Measurements from ENCODE around the gene RTTN. TPM values are rescaled to one million over a fixed set of nuclear protein-coding genes. Genes with fewer than 3 reads are reported as not detected.
A peak's percentile ranks its signal among the peaks of the same experiment; 100 is the strongest.

Gene RTTN
- polyA plus RNA-seq, 4 donors: 0.89 to 9.0 (median 2.4) TPM

GRCh38 chr18:70195852-70196434 is 9.5 kb downstream of the RTTN start:
- peak; percentile 49 to 55 for DNase-seq

GRCh38 chr18:70195014-70195614 is 10.4 kb downstream of the RTTN start:
- WGBS, 3 donors: 59 to 72% (median 68%) methylated on average over 3 of the region's 3 CpGs
- FAIRE-seq (no peak), DNase-seq (no peak)
- Histone ChIP-seq H3K4me1 (ENCODE audit: control insufficient read depth in 3 of 3, insufficient read depth in 2 of 3, low read depth in 1 of 3, low read length in 2 of 3) (no peaks in the 10 kb centered on the region), H3K4me3 (ENCODE audit: low read depth in 1 of 3, low read length in 3 of 3) (no peak overlapping the region), H3K36me3 (ENCODE audit: control insufficient read depth in 3 of 3, insufficient read depth in 2 of 3, low read depth in 1 of 3, low read length in 3 of 3) (peaks cover 4 to 14% (median 8%) of the 10 kb centered on the region in 3 donors), H3K27ac (ENCODE audit: low read depth in 1 of 3, low read length in 2 of 3) (no peak overlapping the region), H3K9me3 (ENCODE audit: control insufficient read depth in 2 of 2, insufficient read depth in 1 of 2, low read depth in 1 of 2, low read length in 1 of 2) (no peaks in the 10 kb centered on the region), H3K27me3 (ENCODE audit: control insufficient read depth in 3 of 3, insufficient read depth in 3 of 3, low read length in 3 of 3) (no peaks in the 10 kb centered on the region)

More at GRCh38 chr18:70195852-70196434, 9.5 kb downstream of the RTTN start:
- Histone ChIP-seq H3K27ac (ENCODE audit: low read depth in 1 of 3, low read length in 2 of 3) (no peak overlapping the region), H3K27me3 (ENCODE audit: control insufficient read depth in 3 of 3, insufficient read depth in 3 of 3, low read length in 3 of 3) (no peaks in the 10 kb centered on the region), H3K4me1 (ENCODE audit: control insufficient read depth in 3 of 3, insufficient read depth in 2 of 3, low read depth in 1 of 3, low read length in 2 of 3) (no peaks in the 10 kb centered on the region), H3K4me3 (ENCODE audit: low read depth in 1 of 3, low read length in 3 of 3) (no peak overlapping the region), H3K36me3 (ENCODE audit: control insufficient read depth in 3 of 3, insufficient read depth in 2 of 3, low read depth in 1 of 3, low read length in 3 of 3) (peaks cover 4 to 14% (median 8%) of the 10 kb centered on the region in 3 donors), H3K9me3 (ENCODE audit: control insufficient read depth in 2 of 2, insufficient read depth in 1 of 2, low read depth in 1 of 2, low read length in 1 of 2) (no peaks in the 10 kb centered on the region)
- no peak for FAIRE-seq
- WGBS, 3 donors: 58 to 67% (median 63%) methylated on average over 5 of the region's 5 CpGs

- H3K36me3 ChIP-seq (ENCODE audit: control insufficient read depth in 3 of 3, insufficient read depth in 2 of 3, low read depth in 1 of 3, low read length in 3 of 3): peaks cover 4 to 14% (median 8%) of the 10 kb centered on the region in 3 donors
- H3K27ac ChIP-seq (ENCODE audit: low read depth in 1 of 3, low read length in 2 of 3): no peak overlapping the region
- DNase-seq (no peak), FAIRE-seq (no peak)
- 68 to 90% (median 81%) methylated on average over 4 of the region's 4 CpGs for WGBS, 3 donors
- no peaks in the 10 kb centered on the region for H3K4me1 ChIP-seq (ENCODE audit: control insufficient read depth in 3 of 3, insufficient read depth in 2 of 3, low read depth in 1 of 3, low read length in 2 of 3)
- no peak overlapping the region for H3K4me3 ChIP-seq (ENCODE audit: low read depth in 1 of 3, low read length in 3 of 3)
- H3K9me3 ChIP-seq (ENCODE audit: control insufficient read depth in 2 of 2, insufficient read depth in 1 of 2, low read depth in 1 of 2, low read length in 1 of 2): no peaks in the 10 kb centered on the region
- H3K27me3 ChIP-seq (ENCODE audit: control insufficient read depth in 3 of 3, insufficient read depth in 3 of 3, low read length in 3 of 3): no peaks in the 10 kb centered on the region
These were observed 11.1 kb downstream of the RTTN start for GRCh38 chr18:70194227-70194890.

GRCh38 chr18:70190529-70190928 is 15.0 kb downstream of the RTTN start:
- WGBS, 3 donors: 86 to 90% (median 88%) methylated on average over 3 of the region's 3 CpGs
- no peaks in the 10 kb centered on the region for H3K9me3 ChIP-seq (ENCODE audit: control insufficient read depth in 2 of 2, insufficient read depth in 1 of 2, low read depth in 1 of 2, low read length in 1 of 2)
- FAIRE-seq: no peak
- no peaks in the 10 kb centered on the region for H3K27me3 ChIP-seq (ENCODE audit: control insufficient read depth in 3 of 3, insufficient read depth in 3 of 3, low read length in 3 of 3)
- DNase-seq: no peak
- no peak overlapping the region for H3K27ac ChIP-seq (ENCODE audit: low read depth in 1 of 3, low read length in 2 of 3)
- H3K4me3 ChIP-seq (ENCODE audit: low read depth in 1 of 3, low read length in 3 of 3): no peak overlapping the region
- H3K36me3 ChIP-seq (ENCODE audit: control insufficient read depth in 3 of 3, insufficient read depth in 2 of 3, low read depth in 1 of 3, low read length in 3 of 3): peaks cover 2 to 8% (median 8%) of the 10 kb centered on the region in 3 donors
- H3K4me1 ChIP-seq (ENCODE audit: control insufficient read depth in 3 of 3, insufficient read depth in 2 of 3, low read depth in 1 of 3, low read length in 2 of 3): no peaks in the 10 kb centered on the region

- H3K27ac ChIP-seq (ENCODE audit: low read depth in 1 of 3, low read length in 2 of 3): no peak overlapping the region
- DNase-seq (no peak), FAIRE-seq (no peak)
- H3K4me1 ChIP-seq (ENCODE audit: control insufficient read depth in 3 of 3, insufficient read depth in 2 of 3, low read depth in 1 of 3, low read length in 2 of 3): no peaks in the 10 kb centered on the region
- no peaks in the 10 kb centered on the region for H3K9me3 ChIP-seq (ENCODE audit: control insufficient read depth in 2 of 2, insufficient read depth in 1 of 2, low read depth in 1 of 2, low read length in 1 of 2)
- H3K27me3 ChIP-seq (ENCODE audit: control insufficient read depth in 3 of 3, insufficient read depth in 3 of 3, low read length in 3 of 3): no peaks in the 10 kb centered on the region
- H3K4me3 ChIP-seq (ENCODE audit: low read depth in 1 of 3, low read length in 3 of 3): no peak overlapping the region
- H3K36me3 ChIP-seq (ENCODE audit: control insufficient read depth in 3 of 3, insufficient read depth in 2 of 3, low read depth in 1 of 3, low read length in 3 of 3): peaks cover 0 to 13% (median 4%) of the 10 kb centered on the region in 3 donors
These were observed 17.4 kb downstream of the RTTN start for GRCh38 chr18:70188113-70188512.

GRCh38 chr18:70183441-70183840 is 22.0 kb downstream of the RTTN start:
- H3K4me1 ChIP-seq (ENCODE audit: control insufficient read depth in 3 of 3, insufficient read depth in 2 of 3, low read depth in 1 of 3, low read length in 2 of 3): no peaks in the 10 kb centered on the region
- no peaks in the 10 kb centered on the region for H3K9me3 ChIP-seq (ENCODE audit: control insufficient read depth in 2 of 2, insufficient read depth in 1 of 2, low read depth in 1 of 2, low read length in 1 of 2)
- H3K27me3 ChIP-seq (ENCODE audit: control insufficient read depth in 3 of 3, insufficient read depth in 3 of 3, low read length in 3 of 3): no peaks in the 10 kb centered on the region
- DNase-seq (no peak), FAIRE-seq (no peak)
- WGBS, 3 donors: 80 to 85% (median 84%) methylated on average over 2 of the region's 2 CpGs
- H3K4me3 ChIP-seq (ENCODE audit: low read depth in 1 of 3, low read length in 3 of 3): no peak overlapping the region
- peaks cover 0 to 8% (median 0%) of the 10 kb centered on the region in 3 donors for H3K36me3 ChIP-seq (ENCODE audit: control insufficient read depth in 3 of 3, insufficient read depth in 2 of 3, low read depth in 1 of 3, low read length in 3 of 3)
- no peak overlapping the region for H3K27ac ChIP-seq (ENCODE audit: low read depth in 1 of 3, low read length in 2 of 3)

GRCh38 chr18:70182548-70182947 is 22.9 kb downstream of the RTTN start:
- no peaks in the 10 kb centered on the region for H3K27me3 ChIP-seq (ENCODE audit: control insufficient read depth in 3 of 3, insufficient read depth in 3 of 3, low read length in 3 of 3)
- H3K27ac ChIP-seq (ENCODE audit: low read depth in 1 of 3, low read length in 2 of 3): no peak overlapping the region
- DNase-seq (no peak), FAIRE-seq (peak; percentile 59)
- peaks cover 0 to 10% (median 0%) of the 10 kb centered on the region in 3 donors for H3K36me3 ChIP-seq (ENCODE audit: control insufficient read depth in 3 of 3, insufficient read depth in 2 of 3, low read depth in 1 of 3, low read length in 3 of 3)
- no peak overlapping the region for H3K4me3 ChIP-seq (ENCODE audit: low read depth in 1 of 3, low read length in 3 of 3)
- no peaks in the 10 kb centered on the region for H3K4me1 ChIP-seq (ENCODE audit: control insufficient read depth in 3 of 3, insufficient read depth in 2 of 3, low read depth in 1 of 3, low read length in 2 of 3)
- H3K9me3 ChIP-seq (ENCODE audit: control insufficient read depth in 2 of 2, insufficient read depth in 1 of 2, low read depth in 1 of 2, low read length in 1 of 2): no peaks in the 10 kb centered on the region

- H3K4me3 ChIP-seq (ENCODE audit: low read depth in 1 of 3, low read length in 3 of 3): no peak overlapping the region
- peaks cover 0 to 10% (median 0%) of the 10 kb centered on the region in 3 donors for H3K36me3 ChIP-seq (ENCODE audit: control insufficient read depth in 3 of 3, insufficient read depth in 2 of 3, low read depth in 1 of 3, low read length in 3 of 3)
- DNase-seq: no peak
- no peak overlapping the region for H3K27ac ChIP-seq (ENCODE audit: low read depth in 1 of 3, low read length in 2 of 3)
- no peaks in the 10 kb centered on the region for H3K27me3 ChIP-seq (ENCODE audit: control insufficient read depth in 3 of 3, insufficient read depth in 3 of 3, low read length in 3 of 3)
- H3K9me3 ChIP-seq (ENCODE audit: control insufficient read depth in 2 of 2, insufficient read depth in 1 of 2, low read depth in 1 of 2, low read length in 1 of 2): no peaks in the 10 kb centered on the region
- no peaks in the 10 kb centered on the region for H3K4me1 ChIP-seq (ENCODE audit: control insufficient read depth in 3 of 3, insufficient read depth in 2 of 3, low read depth in 1 of 3, low read length in 2 of 3)
- FAIRE-seq: peak; percentile 36
These were observed 23.8 kb downstream of the RTTN start for GRCh38 chr18:70181725-70182124.

All from small intestine (tissue), 7 donors.